Vagina (tissue), 2 donors: Measurements from ENCODE around the gene EXOC2.
"Not testable (repeated sequence)": the region's sequence is repeated elsewhere in the genome, so short reads cannot be mapped to it uniquely, and the experiment has no call there.

Source experiments
- POLR2A ChIP-seq, 2 donors: fragments of 450-650 bp; IDR thresholded peaks; one replicate each; pipeline ENCODE4 v1.6.1; 2017; ENCODE audit warnings: antibody characterized with exemption in 2 of 2, mild to moderate bottlenecking in 2 of 2, moderate library complexity in 2 of 2
- POLR2AphosphoS5 ChIP-seq, 2 donors: sonication (generic); formaldehyde crosslinking; IDR thresholded peaks; one replicate each; pipeline ENCODE4 v1.9.0; 2017; ENCODE audit warnings: antibody characterized with exemption in 2 of 2, mild to moderate bottlenecking in 2 of 2, low read depth in 1 of 2; ENCODE audit not compliant: insufficient read depth in 1 of 2
- TF ChIP-seq, protein P1 (sequence below), 3 experiments: fragments of 450-650 bp in 2 of 3; fragments of 200-600 bp in 1 of 3; sonication (generic) in 1 of 3; IDR thresholded peaks; one replicate each; pipeline ENCODE4 v1.5.1; 2017 to 2019; ENCODE audit warnings: antibody characterized with exemption in 3 of 3, mild to moderate bottlenecking in 2 of 3, moderate library complexity in 2 of 3

DNA sequence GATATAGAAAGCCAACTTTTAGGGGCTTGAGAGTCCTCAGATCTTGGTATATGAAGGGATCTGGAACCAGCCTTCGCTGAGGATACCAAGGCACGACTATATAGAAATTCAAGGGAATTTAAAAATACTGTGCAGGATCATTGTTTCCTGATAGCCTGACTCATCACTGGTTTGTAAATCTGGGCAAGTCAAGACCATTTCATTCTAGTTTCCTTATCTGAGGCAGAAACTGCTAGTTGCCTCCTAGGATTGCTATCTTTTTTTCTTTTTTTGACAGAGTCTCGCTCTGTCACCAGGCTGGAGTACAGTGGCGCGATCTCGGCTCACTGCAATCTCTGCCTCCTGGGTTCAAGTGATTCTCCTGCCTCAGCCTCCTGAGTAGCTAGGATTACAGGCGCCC, 131.6 kb downstream of the EXOC2 start:
- TF ChIP-seq, protein P1, sequence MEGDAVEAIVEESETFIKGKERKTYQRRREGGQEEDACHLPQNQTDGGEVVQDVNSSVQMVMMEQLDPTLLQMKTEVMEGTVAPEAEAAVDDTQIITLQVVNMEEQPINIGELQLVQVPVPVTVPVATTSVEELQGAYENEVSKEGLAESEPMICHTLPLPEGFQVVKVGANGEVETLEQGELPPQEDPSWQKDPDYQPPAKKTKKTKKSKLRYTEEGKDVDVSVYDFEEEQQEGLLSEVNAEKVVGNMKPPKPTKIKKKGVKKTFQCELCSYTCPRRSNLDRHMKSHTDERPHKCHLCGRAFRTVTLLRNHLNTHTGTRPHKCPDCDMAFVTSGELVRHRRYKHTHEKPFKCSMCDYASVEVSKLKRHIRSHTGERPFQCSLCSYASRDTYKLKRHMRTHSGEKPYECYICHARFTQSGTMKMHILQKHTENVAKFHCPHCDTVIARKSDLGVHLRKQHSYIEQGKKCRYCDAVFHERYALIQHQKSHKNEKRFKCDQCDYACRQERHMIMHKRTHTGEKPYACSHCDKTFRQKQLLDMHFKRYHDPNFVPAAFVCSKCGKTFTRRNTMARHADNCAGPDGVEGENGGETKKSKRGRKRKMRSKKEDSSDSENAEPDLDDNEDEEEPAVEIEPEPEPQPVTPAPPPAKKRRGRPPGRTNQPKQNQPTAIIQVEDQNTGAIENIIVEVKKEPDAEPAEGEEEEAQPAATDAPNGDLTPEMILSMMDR (IDR thresholded peaks at IDR 0.05): not testable (repeated sequence)
- not testable (repeated sequence) for TF ChIP-seq POLR2A (IDR thresholded peaks at IDR 0.05); POLR2AphosphoS5 (IDR thresholded peaks at IDR 0.05; ENCODE audit: insufficient read depth in 1 of 2, low read depth in 1 of 2)
